OCI-LY7 (cell line): ENCODE measurements around the gene TWNK. TPM values are rescaled to one million over a fixed set of nuclear protein-coding genes. Genes with fewer than 3 reads are reported as not detected.

Source experiments
- BruUV-seq: library from RNA; stranded (reverse); fragments of 400-500 nt; replicated peaks from 2 replicates; lab custom pipeline; 2021; lab: Mats Ljungman, UMichigan
- CTCF ChIA-PET: fragments of 300-600 bp; sonication (Branson Sonifier 250); formaldehyde crosslinking; loops from one replicate; lab custom pipeline; 2022; ENCODE audit warnings: antibody characterized with exemption; ENCODE audit not compliant: unreplicated experiment; lab: Charles Lee
- POLR2A ChIA-PET: fragments of 300-600 bp; sonication (Branson Sonifier 250); formaldehyde crosslinking; loops from one replicate; lab custom pipeline; 2022; ENCODE audit warnings: antibody characterized with exemption; lab: Charles Lee
- DNase-seq: peaks from one replicate; pipeline ENCODE4 v3.0.0-alpha.2; 2015; ENCODE audit warnings: low spot score
- H2AFZ ChIP-seq: fragments of 200-600 bp; sonication (generic), shearing (Covaris generic); 2 replicates; pipeline ENCODE4 v1.6.1; 2014; ENCODE audit warnings: mild to moderate bottlenecking, antibody characterized with exemption, low read length, moderate library complexity
- H3K27ac ChIP-seq: fragments of 200-600 bp; sonication (generic); 2 replicates; pipeline ENCODE4 v1.5.1; 2014; ENCODE audit warnings: mixed run types, low read depth, mild to moderate bottlenecking, moderate library complexity, low read length, inconsistent platforms; ENCODE audit not compliant: poor library complexity, severe bottlenecking
- H3K36me3 ChIP-seq: fragments of 200-600 bp; sonication (generic); 2 replicates; pipeline ENCODE4 v1.6.1; 2014; ENCODE audit warnings: mild to moderate bottlenecking, antibody characterized with exemption, low read length, moderate library complexity, mixed read lengths; ENCODE audit not compliant: insufficient read depth
- H3K4me1 ChIP-seq: fragments of 200-600 bp; sonication (generic); 2 replicates; pipeline ENCODE4 v1.5.1; 2014; ENCODE audit warnings: mild to moderate bottlenecking, low read length; ENCODE audit not compliant: insufficient read depth, poor library complexity, severe bottlenecking
- H3K4me2 ChIP-seq: fragments of 200-600 bp; sonication (generic); 2 replicates; pipeline ENCODE4 v1.6.1; 2014; ENCODE audit warnings: mild to moderate bottlenecking, low read length
- H3K4me3 ChIP-seq: fragments of 200-600 bp; sonication (generic); 2 replicates; pipeline ENCODE4 v1.5.1; 2014; ENCODE audit warnings: mild to moderate bottlenecking, low read depth, low read length; ENCODE audit not compliant: poor library complexity, severe bottlenecking
- H3K79me2 ChIP-seq: fragments of 200-600 bp; sonication (generic); 2 replicates; pipeline ENCODE4 v1.6.1; 2016; ENCODE audit warnings: low read depth, mild to moderate bottlenecking, low read length, moderate library complexity, mixed read lengths; ENCODE audit not compliant: insufficient read depth
- H3K9me2 ChIP-seq: fragments of 200-600 bp; sonication (generic); 2 replicates; pipeline ENCODE4 v1.6.1; 2016; ENCODE audit warnings: mild to moderate bottlenecking, low read length, mixed read lengths; ENCODE audit not compliant: insufficient read depth
- H3K9me3 ChIP-seq: fragments of 200-600 bp; sonication (generic); 2 replicates; pipeline ENCODE4 v1.6.1; 2014; ENCODE audit warnings: mild to moderate bottlenecking, mixed run types, low read length, mixed read lengths
- H4K20me1 ChIP-seq: fragments of 200-600 bp; sonication (generic); 2 replicates; pipeline ENCODE4 v1.6.1; 2014; ENCODE audit warnings: mild to moderate bottlenecking, antibody characterized with exemption, low read length, moderate library complexity, mixed read lengths; ENCODE audit not compliant: insufficient read depth
- EZH2phosphoT487 ChIP-seq: fragments of 200-600 bp; sonication (generic); IDR thresholded peaks from 2 replicates; pipeline ENCODE4 v1.6.1; 2018; ENCODE audit warnings: low read depth, borderline replicate concordance, mild to moderate bottlenecking, mixed run types, antibody characterized with exemption, low read length, moderate library complexity, mixed read lengths
- intact Hi-C: fragments of 100-400 bp; cut with micrococcal nuclease; formaldehyde crosslinking; loops from one replicate; pipeline ENCODE4 v1.10.0; 2022; ENCODE audit not compliant: unreplicated experiment
- total RNA-seq, 2 experiments: library from RNA; depleted of rRNA in 1 of 2; stranded (reverse); fragments of >200 nt in 1 of 2; shearing (Covaris generic) in 1 of 2; gene quantifications; 2 replicates each; pipeline ENCODE4 v1.2.3, GENCODE V29; 2014 to 2022
- TF ChIP-seq, protein P1 (sequence below): fragments of 200-600 bp; sonication (generic); conservative IDR thresholded peaks from 2 replicates; pipeline ENCODE4 v1.5.1; 2014; ENCODE audit warnings: mild to moderate bottlenecking, antibody characterized with exemption, low read length, moderate library complexity, mixed read lengths

TWNK gene
- total RNA-seq, 2 experiments from 2014 or later = 15.8 to 21.7 TPM

DNA sequence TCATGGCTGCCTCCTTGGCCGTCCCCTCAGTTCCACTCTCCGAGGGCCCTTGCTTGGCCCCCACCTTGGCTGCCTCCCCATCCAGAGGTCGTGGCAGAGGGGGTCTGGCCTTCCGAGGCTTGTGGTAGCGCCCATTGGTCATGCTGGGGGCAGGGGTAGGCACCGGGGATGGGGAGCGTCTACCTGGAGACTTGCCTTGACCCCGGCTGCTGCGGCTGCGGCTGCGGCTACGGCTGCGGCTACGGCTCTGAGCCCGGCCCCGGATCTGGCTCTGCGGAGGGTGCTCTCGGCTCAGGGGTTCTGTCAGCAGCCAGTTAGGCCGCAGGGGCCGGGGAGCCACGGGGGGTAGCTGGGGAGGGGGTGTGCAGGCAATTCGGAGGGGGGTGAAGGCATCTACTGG, 23.0 kb downstream of the TWNK start:
- no peaks in the 10 kb centered on the region for H3K79me2 ChIP-seq
- ChIA-PET POLR2A (no interaction called here), CTCF (no interaction called here)
- no peaks in the 10 kb centered on the region for H3K9me2 ChIP-seq
- H3K9me3 ChIP-seq = no peaks in the 10 kb centered on the region
- H3K27ac ChIP-seq = no peak overlapping the region
- no peak overlapping the region for H2AFZ ChIP-seq
- no peaks in the 10 kb centered on the region for H4K20me1 ChIP-seq
- H3K4me3 ChIP-seq = no peak overlapping the region
- TF ChIP-seq, protein P1, sequence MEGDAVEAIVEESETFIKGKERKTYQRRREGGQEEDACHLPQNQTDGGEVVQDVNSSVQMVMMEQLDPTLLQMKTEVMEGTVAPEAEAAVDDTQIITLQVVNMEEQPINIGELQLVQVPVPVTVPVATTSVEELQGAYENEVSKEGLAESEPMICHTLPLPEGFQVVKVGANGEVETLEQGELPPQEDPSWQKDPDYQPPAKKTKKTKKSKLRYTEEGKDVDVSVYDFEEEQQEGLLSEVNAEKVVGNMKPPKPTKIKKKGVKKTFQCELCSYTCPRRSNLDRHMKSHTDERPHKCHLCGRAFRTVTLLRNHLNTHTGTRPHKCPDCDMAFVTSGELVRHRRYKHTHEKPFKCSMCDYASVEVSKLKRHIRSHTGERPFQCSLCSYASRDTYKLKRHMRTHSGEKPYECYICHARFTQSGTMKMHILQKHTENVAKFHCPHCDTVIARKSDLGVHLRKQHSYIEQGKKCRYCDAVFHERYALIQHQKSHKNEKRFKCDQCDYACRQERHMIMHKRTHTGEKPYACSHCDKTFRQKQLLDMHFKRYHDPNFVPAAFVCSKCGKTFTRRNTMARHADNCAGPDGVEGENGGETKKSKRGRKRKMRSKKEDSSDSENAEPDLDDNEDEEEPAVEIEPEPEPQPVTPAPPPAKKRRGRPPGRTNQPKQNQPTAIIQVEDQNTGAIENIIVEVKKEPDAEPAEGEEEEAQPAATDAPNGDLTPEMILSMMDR = no peak
- no peak for TF ChIP-seq EZH2phosphoT487
- no peak overlapping the region for H3K4me2 ChIP-seq
- H3K4me1 ChIP-seq = no peaks in the 10 kb centered on the region
- DNase-seq = no peak
- intact Hi-C loops = loop anchor here (5.0 kb wide), 1 partner anchor 1178 kb away; no protein-coding TSS in a partner anchor
- no peaks in the 10 kb centered on the region for H3K36me3 ChIP-seq
- no TSS peak for BruUV-seq

DNA sequence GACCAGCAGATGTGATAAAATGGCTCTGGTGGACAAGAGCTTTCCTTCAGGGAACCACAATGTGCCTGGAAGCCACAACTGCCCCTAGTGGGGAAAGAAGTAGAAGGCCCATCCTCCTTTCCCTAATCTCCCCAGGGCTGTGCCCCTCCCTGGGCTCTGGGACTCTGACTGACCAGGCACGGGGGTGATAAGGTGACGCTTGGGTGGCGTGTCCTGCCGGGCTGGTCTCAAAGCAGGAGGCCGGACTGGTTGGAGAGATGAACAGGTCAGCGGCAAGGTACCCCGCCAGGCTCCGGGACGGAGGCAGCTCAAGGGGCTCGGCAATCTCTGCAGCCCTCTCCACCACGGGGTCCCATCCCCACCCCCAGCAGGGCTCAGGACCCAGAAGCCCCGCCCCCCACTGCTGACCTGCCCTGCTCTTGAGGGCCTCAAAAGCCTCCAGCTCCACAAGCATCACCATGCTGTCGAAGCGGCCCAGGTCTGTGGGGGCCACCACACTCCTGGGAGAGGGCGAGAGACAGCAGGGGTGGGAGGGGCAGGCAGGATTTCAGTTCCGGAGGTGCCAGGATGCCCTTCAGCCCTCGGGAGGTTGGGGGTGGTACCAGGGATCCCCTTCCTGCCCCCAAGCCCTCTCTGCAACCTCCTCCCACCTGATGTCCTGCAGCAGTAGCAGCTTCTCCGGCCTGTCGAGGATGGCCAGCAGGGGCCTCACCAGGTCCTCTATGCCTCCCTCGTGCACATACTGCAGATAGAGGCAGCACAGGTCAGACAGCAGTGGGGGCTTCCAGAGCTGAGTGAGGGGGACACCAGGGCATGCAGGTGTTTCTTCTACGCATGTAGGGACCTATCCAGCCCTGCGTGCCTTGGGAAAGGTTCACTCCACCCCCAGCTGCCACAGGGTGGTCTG, 24.4 kb downstream of the TWNK start:
- ChIA-PET CTCF (no interaction called here), POLR2A (interaction anchor here (0.6 kb wide), 1 partner anchor 44 kb away, joined by 3 read pairs; no protein-coding TSS in a partner anchor)
- H3K79me2 ChIP-seq = no peaks in the 10 kb centered on the region
- no peak for DNase-seq
- H3K4me1 ChIP-seq = no peaks in the 10 kb centered on the region
- no peak overlapping the region for H3K4me2 ChIP-seq
- no peaks in the 10 kb centered on the region for H4K20me1 ChIP-seq
- H2AFZ ChIP-seq = no peak overlapping the region
- no TSS peak for BruUV-seq
- no peak overlapping the region for H3K4me3 ChIP-seq
- H3K27ac ChIP-seq = no peak overlapping the region
- H3K36me3 ChIP-seq = no peaks in the 10 kb centered on the region
- intact Hi-C loops = loop anchor here (5.0 kb wide), 1 partner anchor 1179 kb away; no protein-coding TSS in a partner anchor
- TF ChIP-seq, protein P1 = peak; percentile 33; the same call in 1 of the 2 replicates
- no peak for TF ChIP-seq EZH2phosphoT487
- no peaks in the 10 kb centered on the region for H3K9me3 ChIP-seq
- H3K9me2 ChIP-seq = no peaks in the 10 kb centered on the region
